AG08396 (cell line): ENCODE data around the gene TLK2.
"Not testable (repeated sequence)": the region's sequence is repeated elsewhere in the genome, so short reads cannot be mapped to it uniquely, and the experiment has no call there.

Experiments
- DNase-seq: peaks from one replicate; pipeline ENCODE4 v3.0.0; 2012; ENCODE audit warnings: low spot score, mixed read lengths

Gene TLK2

GRCh38 chr17:62560971-62561370 is 82.3 kb downstream of the TLK2 start:
- not testable (repeated sequence) for DNase-seq

GRCh38 chr17:62562656-62563055 is 84.0 kb downstream of the TLK2 start:
- no peak for DNase-seq

- DNase-seq: peak; percentile 41
These were observed 87.2 kb downstream of the TLK2 start for GRCh38 chr17:62565817-62566216.

GRCh38 chr17:62566996-62567578 is 88.5 kb downstream of the TLK2 start:
- DNase-seq: no peak

- no peak for DNase-seq
These were observed 93.9 kb downstream of the TLK2 start for GRCh38 chr17:62572488-62572887.

- DNase-seq: no peak
These were observed 94.3 kb downstream of the TLK2 start for GRCh38 chr17:62572888-62573401.

- DNase-seq: no peak
These were observed 95.0 kb downstream of the TLK2 start for GRCh38 chr17:62573480-62574117.

- DNase-seq: no peak
These were observed 97.8 kb downstream of the TLK2 start for GRCh38 chr17:62576382-62576781.

GRCh38 chr17:62578757-62579487 is 100.3 kb downstream of the TLK2 start:
- no peak for DNase-seq

GRCh38 chr17:62580947-62581346 is 102.3 kb downstream of the TLK2 start:
- no peak for DNase-seq

- no peak for DNase-seq
These were observed 103.1 kb downstream of the TLK2 start for GRCh38 chr17:62581764-62582163.

GRCh38 chr17:62587554-62587953 is 108.9 kb downstream of the TLK2 start:
- no peak for DNase-seq

GRCh38 chr17:62588109-62588508 is 109.5 kb downstream of the TLK2 start:
- no peak for DNase-seq

- DNase-seq: no peak
These were observed 112.7 kb downstream of the TLK2 start for GRCh38 chr17:62591333-62591732.

- DNase-seq: not testable (repeated sequence)
These were observed 113.2 kb downstream of the TLK2 start for GRCh38 chr17:62591822-62592221.

- no peak for DNase-seq
These were observed 113.9 kb downstream of the TLK2 start for GRCh38 chr17:62592341-62593099.

GRCh38 chr17:62595484-62595883 is 116.9 kb downstream of the TLK2 start:
- DNase-seq: no peak

- no peak for DNase-seq
These were observed 118.0 kb downstream of the TLK2 start for GRCh38 chr17:62596662-62597061.

GRCh38 chr17:62597150-62597549 is 118.5 kb downstream of the TLK2 start:
- no peak for DNase-seq

- DNase-seq: no peak
These were observed 119.3 kb downstream of the TLK2 start for GRCh38 chr17:62597920-62598319.

- DNase-seq: no peak
These were observed 121.5 kb downstream of the TLK2 start for GRCh38 chr17:62599964-62600657.

- DNase-seq: no peak
These were observed 122.2 kb downstream of the TLK2 start for GRCh38 chr17:62600805-62601204.
